Activated CD8-positive, alpha-beta T cell treated with anti-CD3 and anti-CD28 coated beads, Interleukin-2, amount 10 ng/mL, durations not matched to agents 7 days and 5 days (primary cell): ENCODE data around the gene GRIK3. TPM values are rescaled to one million over a fixed set of nuclear protein-coding genes. Genes with fewer than 3 reads are reported as not detected.
"Not testable (repeated sequence)": the region's sequence is repeated elsewhere in the genome, so short reads cannot be mapped to it uniquely, and the experiment has no call there.

Source experiments
- ATAC-seq: fragments of 150-1000 bp; cut with Tn5 transposase; one replicate; pipeline ENCODE4 v1.10.0; 2021; ENCODE audit warnings: moderate library complexity
- CTCF ChIA-PET: fragments of 350-600 bp; sonication (Branson Sonifier 250); formaldehyde crosslinking; loops from one replicate; lab custom pipeline; 2021; ENCODE audit warnings: antibody characterized with exemption; lab: Charles Lee
- POLR2A ChIA-PET: fragments of 350-600 bp; sonication (Branson Sonifier 250); formaldehyde crosslinking; loops from one replicate; lab custom pipeline; 2021; ENCODE audit warnings: antibody characterized with exemption; lab: Charles Lee
- DNase-seq: peaks from one replicate; pipeline ENCODE4 v3.0.0-alpha.2; 2020
- H3K27ac Mint-ChIP-seq: one replicate; pipeline ENCODE4 v1.8.0; 2021; ENCODE audit warnings: mild to moderate bottlenecking, mixed read lengths
- H3K27me3 Mint-ChIP-seq: one replicate; pipeline ENCODE4 v1.8.0; 2021; ENCODE audit warnings: low read depth, mixed read lengths
- H3K36me3 Mint-ChIP-seq: one replicate; pipeline ENCODE4 v1.8.0; 2021; ENCODE audit warnings: low read depth, mixed read lengths
- H3K4me1 Mint-ChIP-seq: one replicate; pipeline ENCODE4 v1.8.0; 2021; ENCODE audit warnings: low read depth, mixed read lengths
- H3K4me3 Mint-ChIP-seq: one replicate; pipeline ENCODE4 v1.8.0; 2021; ENCODE audit warnings: mild to moderate bottlenecking, mixed read lengths
- H3K9me3 Mint-ChIP-seq: one replicate; pipeline ENCODE4 v1.8.0; 2022; ENCODE audit warnings: mixed read lengths; ENCODE audit not compliant: insufficient read depth
- total RNA-seq, 2 experiments: library from RNA; stranded (reverse); gene quantifications; one replicate each; pipeline ENCODE4 v1.2.3, GENCODE V29; 2021

The GRIK3 gene
- total RNA-seq, 2 experiments from 2014 or later: not detected

DNA sequence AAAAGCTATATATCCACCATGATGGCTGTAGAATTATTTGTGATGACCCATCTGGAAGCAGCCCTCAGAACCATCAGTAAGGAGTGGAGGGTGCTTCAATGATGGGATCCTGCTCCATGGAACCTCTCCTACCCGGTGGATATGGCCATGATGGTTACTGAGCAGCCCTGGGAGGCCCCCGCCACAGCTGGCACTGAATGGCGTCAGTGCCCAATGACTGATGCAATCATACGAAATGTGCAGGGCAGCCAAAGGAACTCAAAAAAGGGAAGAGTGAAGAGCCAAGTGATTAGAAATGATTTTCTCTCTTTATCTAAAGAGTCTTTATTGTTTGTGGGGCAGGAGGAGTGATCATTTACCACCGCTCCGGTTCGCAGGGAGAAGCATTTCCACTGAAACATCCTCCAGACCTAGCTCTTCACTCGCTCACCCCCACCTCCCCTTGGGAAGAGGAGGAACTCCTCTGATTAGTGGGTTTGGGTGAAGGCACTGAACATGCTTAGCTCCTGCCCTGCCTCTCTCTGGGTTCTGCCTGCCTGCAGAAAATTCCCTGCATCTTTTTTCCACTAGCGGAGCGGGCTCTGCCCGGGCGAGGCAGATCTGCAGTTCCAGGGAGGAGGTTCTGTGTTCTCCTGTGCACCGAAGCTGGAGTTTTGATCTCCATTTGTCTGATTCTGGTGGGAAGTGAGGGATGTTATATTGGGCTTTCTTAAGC is 260.3 kb downstream of the GRIK3 start:
- Mint-ChIP-seq H3K27me3 (peaks cover 41% of the 10 kb centered on the region), H3K4me3 (no peak overlapping the region), H3K9me3 (no peaks in the 10 kb centered on the region), H3K4me1 (no peaks in the 10 kb centered on the region), H3K27ac (no peak overlapping the region), H3K36me3 (no peaks in the 10 kb centered on the region)
- ChIA-PET CTCF (no interaction called here), POLR2A (no interaction called here)
- ATAC-seq (no peak), DNase-seq (no peak)

DNA sequence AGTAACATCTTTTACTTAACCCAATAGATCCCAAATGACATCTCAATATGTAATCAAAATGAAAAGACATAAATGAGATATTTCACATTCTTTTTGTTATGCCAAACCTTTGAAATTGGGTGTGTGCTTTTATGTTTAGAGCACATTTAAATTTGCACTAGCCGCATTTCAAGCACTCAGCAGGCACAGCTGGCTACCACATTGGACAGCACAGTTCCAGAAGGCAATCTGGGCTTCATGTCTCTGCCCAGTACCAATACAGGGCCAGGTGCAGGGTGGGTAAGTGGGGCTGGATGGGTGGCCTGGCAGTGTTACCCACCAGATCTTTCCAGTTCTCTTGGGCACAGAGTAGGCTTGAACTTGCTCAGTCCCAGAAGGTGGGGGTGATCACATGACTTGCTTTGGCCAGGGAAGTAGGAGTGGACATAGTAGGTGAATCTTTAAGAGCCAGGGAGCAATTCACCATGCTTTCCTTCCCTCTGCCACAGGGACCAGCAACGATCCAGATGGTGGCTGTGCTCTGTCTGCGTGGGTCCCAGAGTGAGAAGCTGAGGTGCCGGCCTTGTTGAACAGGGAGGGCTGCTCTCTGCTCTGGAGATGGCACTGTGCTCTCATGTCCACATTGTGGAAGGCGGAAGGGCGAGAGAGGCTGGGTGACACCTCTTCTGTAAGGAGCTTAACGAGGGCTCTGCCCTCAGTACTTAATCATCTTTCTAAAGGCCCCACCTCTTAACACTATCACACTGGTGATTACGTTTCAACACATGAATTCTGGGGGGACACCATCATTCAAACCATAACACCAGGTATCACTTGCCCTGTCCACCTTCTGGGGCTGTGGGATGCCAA is 261.4 kb downstream of the GRIK3 start:
- no peak overlapping the region for H3K27ac Mint-ChIP-seq
- no peaks in the 10 kb centered on the region for H3K4me1 Mint-ChIP-seq
- peaks cover 43% of the 10 kb centered on the region for H3K27me3 Mint-ChIP-seq
- CTCF ChIA-PET: no interaction called here
- POLR2A ChIA-PET: no interaction called here
- H3K36me3 Mint-ChIP-seq: no peaks in the 10 kb centered on the region
- ATAC-seq: no peak
- no peak overlapping the region for H3K4me3 Mint-ChIP-seq
- no peak for DNase-seq
- H3K9me3 Mint-ChIP-seq: no peaks in the 10 kb centered on the region

DNA sequence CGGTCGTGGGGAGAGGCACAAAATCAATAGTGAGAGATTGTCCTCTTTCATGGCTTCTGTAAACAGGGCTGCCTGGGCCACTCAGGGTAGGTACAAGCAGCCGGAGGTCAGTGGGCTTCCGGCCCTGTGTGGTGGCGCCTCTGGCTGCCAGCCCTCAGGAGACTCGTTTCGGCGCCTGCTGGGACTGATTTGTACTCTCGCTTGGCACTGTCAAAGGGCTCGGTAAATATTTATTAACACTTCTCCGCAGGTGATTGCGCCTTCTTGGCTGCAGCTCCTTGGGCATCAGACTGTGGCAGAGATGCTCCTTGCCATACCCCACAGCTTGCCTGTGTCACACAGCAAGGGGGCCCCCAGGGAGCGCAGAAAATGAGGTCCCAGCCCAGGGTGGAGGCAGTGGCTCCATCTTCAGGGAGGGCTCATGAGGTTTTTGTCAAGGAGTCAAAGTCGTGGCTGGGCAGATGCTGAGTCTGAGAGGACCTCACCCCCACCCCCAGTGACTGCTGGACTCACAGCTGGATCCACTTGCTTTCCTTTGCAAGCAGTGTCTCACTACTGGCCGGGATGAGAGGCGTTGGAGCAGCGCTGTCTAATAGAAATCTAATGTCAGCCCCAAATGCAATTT is 262.5 kb downstream of the GRIK3 start:
- ChIA-PET POLR2A (no interaction called here), CTCF (no interaction called here)
- no peak for ATAC-seq
- Mint-ChIP-seq H3K4me1 (no peaks in the 10 kb centered on the region), H3K27ac (no peak overlapping the region), H3K9me3 (no peaks in the 10 kb centered on the region), H3K36me3 (no peaks in the 10 kb centered on the region), H3K4me3 (no peak overlapping the region), H3K27me3 (peaks cover 43% of the 10 kb centered on the region)
- no peak for DNase-seq

DNA sequence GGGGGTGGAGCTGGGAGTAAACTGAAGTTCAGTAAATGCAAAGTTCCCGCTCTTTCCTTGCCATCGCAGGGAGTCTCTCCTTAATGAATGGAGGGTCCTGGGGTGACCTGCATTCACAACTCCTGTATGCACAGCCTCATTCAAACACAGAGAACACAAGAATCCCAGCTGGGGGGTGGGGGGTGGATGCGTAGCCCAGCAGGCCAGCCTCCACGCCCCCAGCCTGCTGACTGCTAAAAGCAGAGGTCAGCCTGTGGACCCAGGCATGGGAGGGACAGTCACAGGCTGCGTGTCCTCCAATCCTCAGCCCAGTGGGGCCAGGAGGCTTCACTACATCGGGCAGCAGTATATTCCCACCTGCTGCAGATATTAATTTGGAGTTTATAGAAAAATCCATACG is 263.1 kb downstream of the GRIK3 start:
- peaks cover 40% of the 10 kb centered on the region for H3K27me3 Mint-ChIP-seq
- H3K27ac Mint-ChIP-seq: no peak overlapping the region
- ATAC-seq (no peak), DNase-seq (no peak)
- H3K4me1 Mint-ChIP-seq: no peaks in the 10 kb centered on the region
- H3K9me3 Mint-ChIP-seq: no peaks in the 10 kb centered on the region
- CTCF ChIA-PET: no interaction called here
- POLR2A ChIA-PET: no interaction called here
- no peaks in the 10 kb centered on the region for H3K36me3 Mint-ChIP-seq
- H3K4me3 Mint-ChIP-seq: no peak overlapping the region

DNA sequence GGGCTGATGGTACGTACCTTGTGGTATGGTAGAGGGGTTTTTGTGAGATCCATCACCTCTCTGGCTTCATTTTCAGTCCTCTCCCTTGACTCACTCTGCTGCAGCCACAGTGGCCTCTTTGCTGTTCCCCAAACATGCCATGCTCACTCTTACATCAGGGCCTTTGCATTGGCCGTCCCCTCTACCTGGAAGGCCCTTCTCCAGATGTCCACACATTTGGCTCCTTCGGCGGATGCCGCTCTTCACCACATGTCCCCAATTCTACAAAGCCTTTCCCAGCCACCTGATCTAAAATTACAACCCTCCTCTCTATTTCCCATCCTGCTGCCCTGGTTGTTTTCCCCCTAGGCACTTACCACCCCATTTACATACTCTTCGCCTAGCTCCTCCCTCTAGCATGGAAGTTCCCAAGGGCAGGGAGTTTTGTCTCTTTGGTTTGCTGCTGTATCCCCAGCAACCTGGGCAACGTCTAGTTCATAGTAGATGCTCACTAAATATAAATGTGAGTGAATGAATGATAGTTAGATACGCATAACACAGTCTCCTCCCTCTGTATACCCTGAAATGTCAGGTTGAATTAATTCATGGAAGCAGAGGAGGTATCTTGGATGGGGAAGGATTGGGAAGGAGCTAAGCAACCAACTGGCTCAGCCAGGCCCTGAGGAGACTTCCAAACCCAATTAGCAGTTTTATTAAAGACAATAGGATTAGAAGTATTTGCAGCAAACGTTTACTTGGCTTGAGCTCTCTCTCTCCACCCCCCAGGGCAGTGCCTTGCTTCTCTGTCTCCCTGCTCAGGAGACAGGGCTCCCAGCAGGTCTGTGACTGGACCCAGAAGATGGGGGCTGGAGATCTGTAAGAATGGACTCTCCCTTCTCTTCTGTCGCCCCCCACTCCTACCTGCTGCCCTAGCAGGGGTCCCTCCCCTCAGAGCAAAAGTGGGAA is 264.2 kb downstream of the GRIK3 start:
- ChIA-PET POLR2A (no interaction called here), CTCF (no interaction called here)
- H3K27ac Mint-ChIP-seq: no peak overlapping the region
- no peak overlapping the region for H3K4me3 Mint-ChIP-seq
- no peaks in the 10 kb centered on the region for H3K36me3 Mint-ChIP-seq
- no peaks in the 10 kb centered on the region for H3K9me3 Mint-ChIP-seq
- H3K4me1 Mint-ChIP-seq: no peaks in the 10 kb centered on the region
- ATAC-seq: no peak
- DNase-seq: no peak
- peaks cover 32% of the 10 kb centered on the region for H3K27me3 Mint-ChIP-seq

DNA sequence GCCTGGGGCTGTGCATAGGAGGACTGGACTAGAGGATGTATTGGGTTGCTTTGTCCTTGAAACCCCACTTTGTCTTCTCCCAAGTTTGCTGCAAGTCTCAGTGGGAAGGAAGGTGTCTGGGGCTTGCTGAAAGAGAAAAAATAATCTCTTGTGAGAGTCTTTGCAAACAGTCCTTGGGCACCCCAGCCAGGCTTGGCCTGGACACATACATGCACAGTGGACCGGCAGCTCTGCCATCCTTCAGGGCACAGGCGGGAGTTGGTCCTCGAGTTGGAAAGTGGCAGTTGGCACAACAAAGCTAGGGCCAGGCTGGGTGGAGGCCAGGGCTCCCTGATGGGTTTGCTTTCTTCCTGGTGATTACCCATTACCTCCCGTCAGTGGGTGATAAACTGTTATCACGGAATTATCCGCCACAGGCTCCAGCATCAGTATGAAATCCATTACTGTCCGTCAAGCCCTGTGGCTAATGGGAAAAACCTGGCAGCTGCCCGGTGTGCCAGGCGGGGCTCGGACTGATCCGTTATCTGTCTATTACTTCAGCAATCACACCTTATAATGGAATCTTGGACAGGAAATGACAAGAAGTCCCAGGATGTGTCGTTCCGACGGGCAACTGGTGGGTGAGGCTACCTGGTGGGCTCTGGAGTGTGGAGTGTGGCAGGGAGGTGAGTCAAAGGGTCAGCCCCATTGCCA is 265.7 kb downstream of the GRIK3 start:
- Mint-ChIP-seq H3K36me3 (no peaks in the 10 kb centered on the region), H3K4me3 (no peak overlapping the region), H3K9me3 (no peaks in the 10 kb centered on the region), H3K27me3 (peaks cover 31% of the 10 kb centered on the region), H3K4me1 (no peaks in the 10 kb centered on the region), H3K27ac (no peak overlapping the region)
- ChIA-PET CTCF (no interaction called here), POLR2A (no interaction called here)
- no peak for ATAC-seq
- no peak for DNase-seq

DNA sequence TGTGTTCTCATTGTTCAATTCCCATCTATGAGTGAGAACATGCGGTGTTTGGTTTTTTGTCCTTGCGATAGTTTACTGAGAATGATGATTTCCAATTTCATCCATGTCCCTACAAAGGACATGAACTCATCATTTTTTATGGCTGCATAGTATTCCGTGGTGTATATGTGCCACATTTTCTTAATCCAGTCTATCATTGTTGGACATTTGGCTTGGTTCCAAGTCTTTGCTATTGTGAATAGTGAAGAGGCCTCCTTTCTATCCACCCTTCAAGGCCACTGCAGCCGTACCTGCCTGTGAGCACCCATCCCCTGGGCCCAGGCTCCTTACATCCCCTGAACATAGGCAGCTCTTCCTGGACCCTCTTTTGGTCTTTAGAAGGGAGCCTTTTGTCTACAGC is 266.9 kb downstream of the GRIK3 start:
- POLR2A ChIA-PET, H3K4me1 Mint-ChIP-seq, H3K27ac Mint-ChIP-seq, H3K4me3 Mint-ChIP-seq, H3K36me3 Mint-ChIP-seq, ATAC-seq, CTCF ChIA-PET, DNase-seq, H3K9me3 Mint-ChIP-seq: not testable (repeated sequence)
- H3K27me3 Mint-ChIP-seq: peaks cover 24% of the 10 kb centered on the region

DNA sequence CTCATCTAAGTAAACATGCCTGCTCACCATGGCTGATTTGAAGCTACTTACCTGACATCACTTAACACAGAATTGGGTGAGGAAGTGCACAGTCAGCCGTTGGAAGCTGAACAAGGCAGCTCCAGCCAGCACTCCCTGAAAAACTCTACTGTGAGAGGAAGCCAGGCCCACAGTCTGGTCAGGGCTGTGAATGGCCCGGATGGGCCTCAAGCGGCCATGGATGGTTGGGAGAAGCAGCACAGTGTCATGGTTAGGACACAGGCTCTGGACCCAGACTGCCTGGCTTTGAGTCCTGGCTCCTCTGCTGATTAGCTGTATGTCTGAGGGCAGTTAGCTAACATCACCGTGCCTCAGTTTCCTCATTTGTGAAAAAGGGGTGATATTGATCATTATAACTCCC is 267.8 kb downstream of the GRIK3 start:
- no peak for ATAC-seq
- no peaks in the 10 kb centered on the region for H3K9me3 Mint-ChIP-seq
- H3K36me3 Mint-ChIP-seq: no peaks in the 10 kb centered on the region
- H3K27me3 Mint-ChIP-seq: peaks cover 18% of the 10 kb centered on the region
- DNase-seq: no peak
- H3K27ac Mint-ChIP-seq: no peak overlapping the region
- POLR2A ChIA-PET: no interaction called here
- CTCF ChIA-PET: no interaction called here
- no peaks in the 10 kb centered on the region for H3K4me1 Mint-ChIP-seq
- H3K4me3 Mint-ChIP-seq: no peak overlapping the region

DNA sequence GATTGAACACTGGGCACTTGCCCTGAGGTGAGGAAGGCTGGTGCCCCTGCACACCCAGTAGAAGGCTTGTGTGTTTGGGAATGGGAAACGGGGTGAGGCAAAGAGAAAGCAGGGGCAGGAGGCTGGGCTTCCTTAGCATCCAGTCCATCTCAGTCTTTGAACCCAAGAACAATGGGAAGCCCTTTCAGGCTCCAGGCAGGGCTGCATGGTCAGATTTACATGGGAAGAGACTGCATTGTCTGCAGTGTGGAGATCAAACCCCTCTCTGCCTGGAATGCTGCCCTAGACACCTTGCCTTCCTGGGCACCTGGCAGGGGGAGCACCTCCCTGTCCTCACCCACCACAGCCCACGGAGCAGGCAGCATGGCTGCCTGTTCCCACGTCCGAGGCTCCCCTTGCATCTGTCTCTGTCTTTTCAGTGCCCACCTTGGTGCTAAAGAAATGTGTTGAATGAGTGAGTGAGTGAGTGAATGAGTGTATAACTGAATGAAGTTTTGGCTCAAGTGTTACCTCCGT is 268.5 kb downstream of the GRIK3 start:
- peaks cover 11% of the 10 kb centered on the region for H3K27me3 Mint-ChIP-seq
- DNase-seq (no peak), ATAC-seq (no peak)
- H3K4me1 Mint-ChIP-seq: no peaks in the 10 kb centered on the region
- no peak overlapping the region for H3K27ac Mint-ChIP-seq
- no peaks in the 10 kb centered on the region for H3K9me3 Mint-ChIP-seq
- H3K36me3 Mint-ChIP-seq: no peaks in the 10 kb centered on the region
- ChIA-PET CTCF (no interaction called here), POLR2A (no interaction called here)
- no peak overlapping the region for H3K4me3 Mint-ChIP-seq

DNA sequence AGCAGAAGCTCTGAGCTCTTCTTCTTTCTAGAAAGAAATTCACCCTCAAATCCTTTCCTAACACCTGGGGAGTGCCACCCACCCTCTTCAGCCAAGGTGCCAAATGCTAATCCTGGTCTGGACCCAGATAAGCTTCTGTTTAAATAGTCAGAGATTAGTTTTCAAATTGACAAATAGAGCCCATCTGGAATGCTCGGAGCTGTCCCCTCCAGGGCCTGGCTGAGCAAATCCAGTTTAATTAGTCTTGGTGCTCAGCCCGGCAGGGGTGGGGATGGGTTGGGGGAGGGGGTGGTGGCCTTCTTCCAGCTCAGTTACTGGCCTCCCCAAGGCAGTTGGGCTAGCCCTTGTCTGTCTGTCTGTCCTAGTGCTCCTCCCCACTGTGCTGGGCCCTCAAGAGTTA is 269.5 kb downstream of the GRIK3 start:
- no peak for ATAC-seq

DNA sequence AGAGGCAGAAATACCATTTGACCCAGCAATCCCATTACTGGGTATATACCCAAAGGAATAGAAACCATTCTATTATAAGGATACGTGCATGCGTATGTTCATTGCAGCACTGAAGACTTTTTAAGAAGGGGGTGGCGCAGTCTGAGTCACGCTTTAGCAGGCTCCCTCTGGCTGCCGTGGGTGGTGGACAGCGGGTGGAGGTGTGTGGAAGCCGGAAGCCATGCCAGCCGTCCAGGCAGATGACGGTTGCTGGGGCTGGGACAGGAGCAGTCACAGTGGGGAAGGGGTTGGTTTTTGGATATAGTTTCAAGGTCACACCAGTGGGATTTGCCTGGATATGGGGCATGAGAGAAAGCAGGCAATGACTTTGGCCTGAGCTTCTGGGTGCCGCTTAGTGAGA is 270.5 kb downstream of the GRIK3 start:
- ChIA-PET CTCF (no interaction called here), POLR2A (interaction anchor here (0.6 kb wide), 1 partner anchor 58 kb away, joined by 3 read pairs; no protein-coding TSS in a partner anchor)
- Mint-ChIP-seq H3K27ac (no peak overlapping the region), H3K27me3 (no peaks in the 10 kb centered on the region), H3K36me3 (no peaks in the 10 kb centered on the region), H3K4me1 (no peaks in the 10 kb centered on the region), H3K4me3 (no peak overlapping the region), H3K9me3 (no peaks in the 10 kb centered on the region)
- no peak for ATAC-seq
- no peak for DNase-seq

More for the DNA sequence above, 269.5 kb downstream of the GRIK3 start:
- no peak overlapping the region for H3K27ac Mint-ChIP-seq
- CTCF ChIA-PET: no interaction called here
- no peak for DNase-seq
- peaks cover 5% of the 10 kb centered on the region for H3K27me3 Mint-ChIP-seq
- H3K4me3 Mint-ChIP-seq: no peak overlapping the region
- POLR2A ChIA-PET: no interaction called here
- no peaks in the 10 kb centered on the region for H3K4me1 Mint-ChIP-seq
- no peaks in the 10 kb centered on the region for H3K36me3 Mint-ChIP-seq
- no peaks in the 10 kb centered on the region for H3K9me3 Mint-ChIP-seq
